ENCODE measurements around the gene PRAMEF20. TPM values are rescaled to one million over a fixed set of nuclear protein-coding genes. Genes with fewer than 3 reads are reported as not detected.
"Not testable (repeated sequence)": the region's sequence is repeated elsewhere in the genome, so short reads cannot be mapped to it uniquely, and the experiment has no call there.

The PRAMEF20 gene
- not detected in 2 replicates for total RNA-seq (2022)
- not detected for Bru-seq, nascent RNA
- not detected for BruChase-seq, experiment 1, labeled RNA remaining after a 6-hour chase
- BruChase-seq, experiment 2, labeled RNA remaining after a 2-hour chase, result not detected
- long read RNA-seq, result 0 reads

GRCh38 chr1:13410150-13410549 lies at the start of gene PRAMEF20:
Gene PRAMEF20, plus strand, starts transcription at chr1:13410450. Its CDS starts 5,905 bp downstream, at chr1:13416355.
- BruUV-seq (replicated peaks); H3K9me3 Mint-ChIP-seq (ENCODE audit: low read depth, unreplicated experiment); H3K4me1 Mint-ChIP-seq (ENCODE audit: low read depth, unreplicated experiment); H3K27ac Mint-ChIP-seq (ENCODE audit: unreplicated experiment); H3K27me3 Mint-ChIP-seq (ENCODE audit: unreplicated experiment); H3K36me3 Mint-ChIP-seq (ENCODE audit: insufficient read depth, unreplicated experiment); intact Hi-C loops (cut with micrococcal nuclease; ENCODE audit: unreplicated experiment); H3K4me3 Mint-ChIP-seq (ENCODE audit: low read depth, unreplicated experiment); DNase-seq: not testable (repeated sequence)
- CTCF ChIA-PET, result interaction anchor here (0.7 kb wide), 1 partner anchor 12 kb away, joined by 5 read pairs; no protein-coding TSS in a partner anchor

- H3K27me3 Mint-ChIP-seq (ENCODE audit: unreplicated experiment); H3K27ac Mint-ChIP-seq (ENCODE audit: unreplicated experiment); H3K9me3 Mint-ChIP-seq (ENCODE audit: low read depth, unreplicated experiment); BruUV-seq (replicated peaks); H3K4me1 Mint-ChIP-seq (ENCODE audit: low read depth, unreplicated experiment); H3K36me3 Mint-ChIP-seq (ENCODE audit: insufficient read depth, unreplicated experiment); H3K4me3 Mint-ChIP-seq (ENCODE audit: low read depth, unreplicated experiment); intact Hi-C loops (cut with micrococcal nuclease; ENCODE audit: unreplicated experiment); CTCF ChIA-PET; DNase-seq: not testable (repeated sequence)
Measured at GRCh38 chr1:13362364-13362763, 47.9 kb upstream of the PRAMEF20 start.

- H3K9me3 Mint-ChIP-seq (ENCODE audit: low read depth, unreplicated experiment); H3K27me3 Mint-ChIP-seq (ENCODE audit: unreplicated experiment); CTCF ChIA-PET; H3K27ac Mint-ChIP-seq (ENCODE audit: unreplicated experiment); H3K4me1 Mint-ChIP-seq (ENCODE audit: low read depth, unreplicated experiment); H3K4me3 Mint-ChIP-seq (ENCODE audit: low read depth, unreplicated experiment); intact Hi-C loops (cut with micrococcal nuclease; ENCODE audit: unreplicated experiment); BruUV-seq (replicated peaks); H3K36me3 Mint-ChIP-seq (ENCODE audit: insufficient read depth, unreplicated experiment); DNase-seq: not testable (repeated sequence)
Measured at GRCh38 chr1:13364928-13365327, 45.3 kb upstream of the PRAMEF20 start.

GRCh38 chr1:13366536-13366935 lies 43.7 kb upstream of the PRAMEF20 start:
- H3K4me1 Mint-ChIP-seq (ENCODE audit: low read depth, unreplicated experiment); BruUV-seq (replicated peaks); H3K4me3 Mint-ChIP-seq (ENCODE audit: low read depth, unreplicated experiment); DNase-seq; H3K9me3 Mint-ChIP-seq (ENCODE audit: low read depth, unreplicated experiment); CTCF ChIA-PET; intact Hi-C loops (cut with micrococcal nuclease; ENCODE audit: unreplicated experiment); H3K27me3 Mint-ChIP-seq (ENCODE audit: unreplicated experiment); H3K27ac Mint-ChIP-seq (ENCODE audit: unreplicated experiment); H3K36me3 Mint-ChIP-seq (ENCODE audit: insufficient read depth, unreplicated experiment): not testable (repeated sequence)

- H3K4me3 Mint-ChIP-seq (ENCODE audit: low read depth, unreplicated experiment); H3K36me3 Mint-ChIP-seq (ENCODE audit: insufficient read depth, unreplicated experiment); CTCF ChIA-PET; H3K4me1 Mint-ChIP-seq (ENCODE audit: low read depth, unreplicated experiment); H3K27me3 Mint-ChIP-seq (ENCODE audit: unreplicated experiment); BruUV-seq (replicated peaks); H3K9me3 Mint-ChIP-seq (ENCODE audit: low read depth, unreplicated experiment); H3K27ac Mint-ChIP-seq (ENCODE audit: unreplicated experiment); intact Hi-C loops (cut with micrococcal nuclease; ENCODE audit: unreplicated experiment); DNase-seq: not testable (repeated sequence)
Measured at GRCh38 chr1:13368544-13368943, 41.7 kb upstream of the PRAMEF20 start.

- H3K27me3 Mint-ChIP-seq (ENCODE audit: unreplicated experiment); H3K27ac Mint-ChIP-seq (ENCODE audit: unreplicated experiment); H3K4me1 Mint-ChIP-seq (ENCODE audit: low read depth, unreplicated experiment); BruUV-seq (replicated peaks); intact Hi-C loops (cut with micrococcal nuclease; ENCODE audit: unreplicated experiment); H3K9me3 Mint-ChIP-seq (ENCODE audit: low read depth, unreplicated experiment); DNase-seq; H3K36me3 Mint-ChIP-seq (ENCODE audit: insufficient read depth, unreplicated experiment); H3K4me3 Mint-ChIP-seq (ENCODE audit: low read depth, unreplicated experiment): not testable (repeated sequence)
- CTCF ChIA-PET, result interaction anchor here (0.5 kb wide), 1 partner anchor 899 kb away, joined by 3 read pairs; no protein-coding TSS in a partner anchor
Measured at GRCh38 chr1:13378983-13379382, 31.3 kb upstream of the PRAMEF20 start.

GRCh38 chr1:13380380-13380779 lies 29.9 kb upstream of the PRAMEF20 start:
- H3K4me1 Mint-ChIP-seq (ENCODE audit: low read depth, unreplicated experiment); DNase-seq; H3K27ac Mint-ChIP-seq (ENCODE audit: unreplicated experiment); BruUV-seq (replicated peaks); CTCF ChIA-PET; H3K36me3 Mint-ChIP-seq (ENCODE audit: insufficient read depth, unreplicated experiment); intact Hi-C loops (cut with micrococcal nuclease; ENCODE audit: unreplicated experiment); H3K4me3 Mint-ChIP-seq (ENCODE audit: low read depth, unreplicated experiment); H3K9me3 Mint-ChIP-seq (ENCODE audit: low read depth, unreplicated experiment); H3K27me3 Mint-ChIP-seq (ENCODE audit: unreplicated experiment): not testable (repeated sequence)

GRCh38 chr1:13389332-13389731 lies 20.9 kb upstream of the PRAMEF20 start, which contains the start of gene PRAMEF17:
Gene PRAMEF17, plus strand, starts transcription at chr1:13389632. Its CDS starts 26 bp downstream, at chr1:13389658.
- H3K27me3 Mint-ChIP-seq (ENCODE audit: unreplicated experiment); H3K27ac Mint-ChIP-seq (ENCODE audit: unreplicated experiment); H3K4me1 Mint-ChIP-seq (ENCODE audit: low read depth, unreplicated experiment); BruUV-seq (replicated peaks); CTCF ChIA-PET; intact Hi-C loops (cut with micrococcal nuclease; ENCODE audit: unreplicated experiment); H3K9me3 Mint-ChIP-seq (ENCODE audit: low read depth, unreplicated experiment); H3K4me3 Mint-ChIP-seq (ENCODE audit: low read depth, unreplicated experiment); H3K36me3 Mint-ChIP-seq (ENCODE audit: insufficient read depth, unreplicated experiment); DNase-seq: not testable (repeated sequence)

- H3K27ac Mint-ChIP-seq (ENCODE audit: unreplicated experiment); H3K4me1 Mint-ChIP-seq (ENCODE audit: low read depth, unreplicated experiment); H3K9me3 Mint-ChIP-seq (ENCODE audit: low read depth, unreplicated experiment); CTCF ChIA-PET; H3K27me3 Mint-ChIP-seq (ENCODE audit: unreplicated experiment); intact Hi-C loops (cut with micrococcal nuclease; ENCODE audit: unreplicated experiment); BruUV-seq (replicated peaks); H3K4me3 Mint-ChIP-seq (ENCODE audit: low read depth, unreplicated experiment); H3K36me3 Mint-ChIP-seq (ENCODE audit: insufficient read depth, unreplicated experiment); DNase-seq: not testable (repeated sequence)
Measured at GRCh38 chr1:13393004-13393403, 17.2 kb upstream of the PRAMEF20 start.

- H3K4me3 Mint-ChIP-seq (ENCODE audit: low read depth, unreplicated experiment); DNase-seq: not testable (repeated sequence)
Measured at GRCh38 chr1:13394761-13395160, 15.5 kb upstream of the PRAMEF20 start.

More at GRCh38 chr1:13394761-13395160, 15.5 kb upstream of the PRAMEF20 start:
- CTCF ChIA-PET; H3K9me3 Mint-ChIP-seq (ENCODE audit: low read depth, unreplicated experiment); H3K27ac Mint-ChIP-seq (ENCODE audit: unreplicated experiment); intact Hi-C loops (cut with micrococcal nuclease; ENCODE audit: unreplicated experiment); H3K27me3 Mint-ChIP-seq (ENCODE audit: unreplicated experiment); H3K4me1 Mint-ChIP-seq (ENCODE audit: low read depth, unreplicated experiment); H3K36me3 Mint-ChIP-seq (ENCODE audit: insufficient read depth, unreplicated experiment); BruUV-seq (replicated peaks): not testable (repeated sequence)

All from Calu3 (cell line).